GM19455 (cell line): ENCODE data around the gene PAX5.

Experiments used
- ATAC-seq: cut with Tn5 transposase; IDR thresholded peaks from one replicate; pipeline ENCODE4 v1.9.1; 2021; ENCODE audit not compliant: unreplicated experiment

Gene PAX5

GRCh38 chr9:36988848-36989247, 45.2 kb downstream of the PAX5 start:
- no peak for ATAC-seq

GRCh38 chr9:36987891-36988290, 46.2 kb downstream of the PAX5 start:
- no peak for ATAC-seq

- no peak for ATAC-seq
Observed at GRCh38 chr9:36987409-36987808, 46.7 kb downstream of the PAX5 start.

- no peak for ATAC-seq
Observed at GRCh38 chr9:36986468-36987408, 47.3 kb downstream of the PAX5 start.

GRCh38 chr9:36985769-36986467, 48.1 kb downstream of the PAX5 start:
- no peak for ATAC-seq

GRCh38 chr9:36985061-36985768, 48.9 kb downstream of the PAX5 start:
- no peak for ATAC-seq

GRCh38 chr9:36980148-36980974, 53.7 kb downstream of the PAX5 start:
- ATAC-seq, result no peak

GRCh38 chr9:36976371-36977030, 57.6 kb downstream of the PAX5 start:
- ATAC-seq, result no peak

- ATAC-seq, result no peak
Observed at GRCh38 chr9:36974731-36975130, 59.3 kb downstream of the PAX5 start.

GRCh38 chr9:36971935-36972488, 62.1 kb downstream of the PAX5 start:
- ATAC-seq, result no peak

GRCh38 chr9:36970007-36970888, 63.8 kb downstream of the PAX5 start:
- ATAC-seq, result no peak

- ATAC-seq, result no peak
Observed at GRCh38 chr9:36969216-36969771, 64.8 kb downstream of the PAX5 start.

- no peak for ATAC-seq
Observed at GRCh38 chr9:36968574-36969215, 65.4 kb downstream of the PAX5 start.

GRCh38 chr9:36967997-36968396, 66.1 kb downstream of the PAX5 start:
- ATAC-seq, result no peak

- no peak for ATAC-seq
Observed at GRCh38 chr9:36966371-36967097, 67.5 kb downstream of the PAX5 start.

GRCh38 chr9:36964791-36965190, 69.3 kb downstream of the PAX5 start:
- no peak for ATAC-seq

GRCh38 chr9:36963346-36963745, 70.7 kb downstream of the PAX5 start:
- ATAC-seq, result no peak
